ENCODE measurements around the gene SAA1. TPM values are rescaled to one million over a fixed set of nuclear protein-coding genes. Genes with fewer than 3 reads are reported as not detected.

The SAA1 gene
- total RNA-seq, 1 donor = not detected

DNA sequence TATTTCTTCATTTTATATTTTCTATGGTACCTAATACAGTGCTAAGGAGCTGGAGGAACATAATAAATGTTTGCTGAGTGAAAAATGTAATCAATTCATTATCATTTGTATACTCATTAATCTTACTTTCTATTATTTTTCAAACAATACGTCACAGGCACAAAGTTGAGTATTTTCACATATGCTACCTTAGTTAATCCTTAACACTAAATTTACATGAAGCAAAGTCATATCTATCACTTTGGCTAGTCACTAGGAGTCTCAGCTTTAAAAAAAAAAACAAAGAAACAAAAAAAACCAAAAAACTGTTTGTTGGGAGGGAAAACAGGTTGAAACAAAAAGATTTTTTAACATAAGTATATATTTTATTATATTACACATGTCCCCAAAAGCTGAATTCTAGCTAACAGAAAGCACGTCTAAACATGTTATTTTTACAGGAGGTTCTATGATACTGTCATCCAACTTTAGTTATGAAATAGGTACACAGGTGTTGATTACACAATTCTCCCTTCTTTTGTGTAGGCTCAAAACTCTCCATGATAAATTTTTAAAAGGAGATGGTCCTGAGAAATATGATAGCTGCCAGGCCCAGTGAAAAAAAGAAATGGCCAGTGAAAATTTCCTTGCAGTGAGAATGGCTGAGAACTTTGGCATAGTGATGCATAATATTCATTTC lies 41.5 kb downstream of the SAA1 start:
- no peak for DNase-seq (ENCODE audit: low read depth in 2 of 3, low spot score in 2 of 3)

DNA sequence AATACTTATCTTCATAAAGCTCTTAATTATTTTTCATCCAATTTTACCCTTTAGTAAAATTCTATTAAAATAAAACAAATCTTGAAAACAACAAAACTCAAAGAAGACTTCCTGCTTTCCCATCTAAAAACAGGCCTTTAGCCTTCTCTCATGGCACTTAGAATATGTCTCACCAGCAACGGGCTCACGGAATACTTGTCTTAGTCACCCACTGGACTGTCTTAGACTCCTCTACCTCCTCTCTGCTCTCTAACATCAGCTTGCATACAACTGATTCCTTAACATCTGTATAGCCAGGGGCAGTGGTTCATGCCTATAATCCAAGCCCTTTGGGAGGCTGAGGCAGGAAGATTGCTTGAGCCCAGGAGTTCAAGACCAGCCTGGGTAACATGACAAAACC lies 42.2 kb downstream of the SAA1 start:
- DNase-seq (ENCODE audit: low read depth in 2 of 3, low spot score in 2 of 3) = no peak

DNA sequence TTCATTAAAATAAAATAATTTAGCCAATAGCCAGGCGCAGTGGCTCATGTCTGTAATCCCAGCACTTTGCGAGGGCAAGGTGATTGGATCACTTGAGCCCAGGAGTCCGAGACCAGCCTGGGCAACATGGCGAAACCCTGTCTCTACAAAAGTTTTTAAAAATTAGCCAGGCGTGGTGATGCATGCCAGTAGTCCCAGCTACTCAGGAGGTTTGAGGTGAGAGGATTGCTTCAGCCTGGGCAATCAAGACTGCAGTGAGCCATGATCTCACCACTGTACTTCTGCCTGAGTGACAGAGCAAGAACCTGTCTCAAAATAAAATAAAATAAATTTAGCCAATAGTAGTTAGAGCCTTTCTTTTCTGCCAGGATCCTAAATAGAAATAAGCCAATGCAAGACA lies 43.6 kb downstream of the SAA1 start:
- no peak for DNase-seq (ENCODE audit: low read depth in 2 of 3, low spot score in 2 of 3)

DNA sequence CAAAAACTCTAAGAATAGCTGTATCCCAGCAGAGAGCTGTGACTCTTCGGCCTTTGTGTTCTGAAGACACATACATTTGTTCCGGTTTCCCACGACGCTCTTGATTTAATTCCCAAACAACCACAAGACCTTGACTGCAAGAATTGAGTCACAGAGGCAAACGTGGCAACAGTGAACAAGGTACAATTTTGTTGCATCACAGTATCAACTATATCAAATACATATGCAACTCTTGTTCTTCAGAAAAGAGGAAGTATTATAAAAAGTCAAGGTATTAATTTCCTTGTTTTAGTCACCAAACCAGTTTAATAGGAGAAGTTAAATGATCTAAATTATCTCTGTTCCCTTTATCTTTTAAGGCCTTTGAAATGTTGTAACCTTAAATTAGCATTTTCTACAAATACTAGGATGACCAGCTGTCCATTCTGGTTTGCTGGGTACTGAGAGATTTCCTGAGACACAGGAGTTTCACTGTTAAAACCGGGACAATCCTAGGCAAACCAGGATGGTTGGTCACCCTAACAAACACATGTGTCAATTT lies 44.8 kb downstream of the SAA1 start:
- peak in 1 of 3 donors; percentile 12 for DNase-seq (ENCODE audit: low read depth in 2 of 3, low spot score in 2 of 3)

DNA sequence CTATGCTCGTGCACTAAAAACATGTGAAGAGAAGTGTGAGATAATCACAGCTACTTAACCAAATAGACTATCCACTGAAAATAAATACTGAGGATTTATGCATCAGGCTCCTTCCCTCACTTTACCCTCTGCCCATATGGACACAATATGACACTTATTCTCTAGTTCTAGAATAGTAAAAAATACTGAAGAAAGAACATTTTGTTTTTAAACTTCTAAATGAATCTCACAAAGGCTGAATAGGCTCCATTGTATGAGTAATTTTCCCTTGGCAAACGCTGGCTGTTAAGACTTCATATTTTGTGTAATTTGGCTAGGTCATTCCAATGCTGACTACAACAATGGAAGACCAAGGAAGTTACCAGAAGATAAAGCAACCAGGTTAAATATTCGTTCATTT lies 45.9 kb downstream of the SAA1 start:
- DNase-seq (ENCODE audit: low read depth in 2 of 3, low spot score in 2 of 3) = no peak

DNA sequence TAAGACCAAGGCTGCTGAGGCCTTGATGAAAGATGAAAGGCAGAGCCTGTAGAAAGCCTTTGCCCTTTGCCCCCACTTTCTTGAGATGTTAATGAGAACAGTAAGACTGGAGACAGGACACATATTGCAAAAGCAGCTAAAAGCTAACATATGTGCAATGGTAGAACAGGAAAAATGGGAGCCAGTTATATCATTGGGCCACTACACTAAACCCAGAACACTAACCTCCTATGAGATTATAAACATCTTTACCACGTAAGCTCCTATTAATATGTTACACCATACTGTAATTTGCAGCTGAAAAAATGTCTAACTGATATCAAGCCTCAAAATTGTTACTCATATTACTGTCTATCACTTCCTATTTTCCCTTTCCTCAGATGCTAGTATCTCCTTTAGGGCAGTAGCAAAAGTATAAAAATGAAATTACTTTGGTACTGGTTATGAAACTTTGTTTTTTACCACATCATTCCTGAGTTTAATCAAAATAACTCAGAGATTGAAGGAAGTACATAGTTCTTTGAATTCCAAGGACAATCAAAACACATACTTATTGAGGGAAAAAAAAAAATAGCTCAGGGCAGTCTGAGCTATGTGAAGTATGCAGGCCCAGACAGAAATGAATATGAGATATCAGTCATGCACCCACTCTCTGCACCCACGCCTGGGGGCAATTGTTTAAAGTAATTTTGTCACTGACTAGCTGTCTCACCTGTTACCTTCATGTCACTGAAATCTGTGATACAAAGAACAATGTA lies 46.8 kb downstream of the SAA1 start:
- no peak for DNase-seq (ENCODE audit: low read depth in 2 of 3, low spot score in 2 of 3)

DNA sequence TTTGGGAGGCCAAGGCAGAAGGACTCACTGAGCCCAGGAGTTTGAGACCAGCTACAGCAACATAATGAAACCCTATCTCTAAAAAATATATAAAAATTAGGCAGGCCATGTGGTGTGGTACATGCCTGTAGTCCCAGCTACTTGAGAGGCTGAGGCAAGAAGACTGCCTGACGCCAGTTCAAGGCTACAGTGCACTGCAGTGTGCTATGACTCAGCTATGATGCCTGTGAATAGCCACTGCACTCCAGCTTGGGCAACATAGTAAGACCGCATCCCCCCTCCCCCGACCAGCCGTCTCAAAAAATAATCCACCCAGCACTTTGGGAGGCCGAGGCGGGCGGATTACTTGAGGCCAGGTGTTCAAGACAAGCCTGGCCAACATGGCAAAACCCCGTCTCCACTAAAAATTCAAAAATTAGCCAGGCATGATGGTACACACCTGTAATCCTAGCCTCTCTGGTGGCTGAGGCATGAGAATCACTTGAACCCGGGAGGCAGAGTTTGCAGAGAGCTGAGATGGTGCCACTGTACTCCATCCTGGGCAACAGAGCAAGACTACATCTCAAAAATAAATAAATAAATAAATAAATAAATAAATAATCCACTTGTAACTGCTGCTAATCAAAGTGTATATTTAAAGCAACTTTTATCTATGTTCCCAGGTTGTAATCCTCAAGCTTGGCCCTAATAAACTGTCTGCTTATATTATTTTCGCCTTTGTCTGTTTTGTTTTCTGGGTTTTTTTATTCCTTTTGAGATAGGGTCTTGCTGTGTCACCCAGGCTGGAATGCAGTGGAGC lies 48.1 kb downstream of the SAA1 start:
- no peak for DNase-seq (ENCODE audit: low read depth in 2 of 3, low spot score in 2 of 3)

DNA sequence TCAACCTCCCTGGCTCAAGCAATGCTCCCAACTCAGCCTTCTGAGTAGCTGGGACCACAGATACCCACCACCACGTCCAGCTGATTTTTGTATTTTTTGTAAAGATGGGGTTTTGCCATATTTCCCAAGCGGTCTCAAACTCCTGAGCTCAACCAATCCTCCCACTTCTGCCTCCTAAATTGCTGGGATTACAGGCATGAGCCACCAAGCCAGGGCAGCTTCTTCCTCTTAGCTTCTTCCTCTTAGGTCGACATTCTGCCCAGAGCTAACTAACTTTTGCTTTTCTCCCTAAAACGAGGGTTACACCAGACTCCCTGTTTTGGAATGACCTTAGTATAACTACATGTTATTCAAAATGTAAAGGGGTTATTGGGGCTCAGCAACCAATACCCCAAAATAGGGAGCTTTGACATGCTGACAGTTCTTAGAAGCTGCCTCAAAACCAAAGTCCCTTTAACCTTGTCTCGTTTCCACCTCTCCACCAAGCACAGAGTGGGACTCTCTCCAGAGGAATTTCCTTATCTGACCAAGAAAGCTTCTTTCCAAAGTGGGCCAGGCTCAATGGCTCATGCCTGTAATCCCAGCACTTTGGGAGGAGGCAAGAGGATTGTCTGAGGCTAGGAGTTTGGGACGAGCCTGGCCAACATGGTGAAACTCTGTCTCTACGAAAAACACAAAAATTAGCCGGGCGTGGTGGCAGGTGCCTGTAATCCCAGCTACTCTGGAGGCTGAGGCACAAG lies 48.9 kb downstream of the SAA1 start:
- DNase-seq (ENCODE audit: low read depth in 2 of 3, low spot score in 2 of 3) = no peak

DNA sequence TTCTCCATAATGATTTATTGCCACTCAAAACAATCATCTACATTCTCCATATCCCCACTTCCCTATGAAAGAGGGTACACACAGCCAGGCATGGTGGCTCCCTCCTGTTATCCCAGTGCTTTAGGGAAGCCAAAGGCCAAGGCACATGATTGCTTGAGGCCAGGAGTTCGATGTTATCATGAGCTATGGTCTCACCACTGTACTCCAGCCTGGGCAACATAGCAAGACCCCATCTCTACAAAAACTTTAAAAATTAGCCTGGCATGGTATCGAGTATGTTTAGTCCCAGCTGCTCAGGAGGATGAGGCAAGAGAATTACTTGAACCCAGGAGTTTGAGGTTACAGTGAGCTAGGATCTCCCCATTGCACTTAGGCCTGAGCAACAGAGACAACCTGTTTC lies 49.8 kb downstream of the SAA1 start:
- DNase-seq (ENCODE audit: low read depth in 2 of 3, low spot score in 2 of 3) = no peak

DNA sequence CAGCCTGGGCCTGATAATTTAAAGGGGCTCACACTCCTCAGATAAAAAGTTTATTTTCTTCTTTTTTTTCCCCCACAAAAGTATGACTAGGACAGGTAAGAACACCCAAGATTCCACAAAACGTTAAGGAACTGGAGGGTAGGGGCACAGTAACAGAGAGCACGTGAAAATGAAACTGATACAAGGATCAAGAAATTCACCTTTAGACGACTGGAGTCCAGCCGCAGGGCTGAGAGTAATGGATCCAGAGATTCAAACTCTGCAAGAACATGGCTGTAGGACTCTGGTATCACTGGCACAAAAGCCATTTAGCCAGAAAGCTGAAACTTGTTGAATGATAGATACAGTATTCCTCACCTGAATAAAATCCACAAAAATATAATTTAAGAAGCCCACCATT lies 51.5 kb downstream of the SAA1 start:
- no peak for DNase-seq (ENCODE audit: low read depth in 2 of 3, low spot score in 2 of 3)

Small RNAs within 50 kb of the gene (small RNA-seq; reads per million reads assigned to genes)
- gene RNA5SP333 = not detected
- not detected for gene RNA5SP334

Other genes starting within 250 kb of the SAA1 start
- 0.27 TPM for gene TPH1, start 220.0 kb upstream of the SAA1 start, total RNA-seq
- 9.7 TPM for gene SAAL1, start 160.2 kb upstream of the SAA1 start, total RNA-seq
- gene MRGPRX3, start 133.7 kb upstream of the SAA1 start, total RNA-seq = not detected
- gene MRGPRX4, start 93.4 kb upstream of the SAA1 start, total RNA-seq = not detected
- not detected for gene SAA4, start 29.5 kb upstream of the SAA1 start, total RNA-seq
- gene SAA2, start 17.6 kb upstream of the SAA1 start, total RNA-seq = not detected
- 11.8 TPM for gene HPS5, start 55.9 kb downstream of the SAA1 start, total RNA-seq
- 40.9 TPM for gene GTF2H1, start 56.3 kb downstream of the SAA1 start, total RNA-seq
- gene LDHA, start 128.3 kb downstream of the SAA1 start, total RNA-seq = 177 TPM
- gene LDHC, start 146.1 kb downstream of the SAA1 start, total RNA-seq = not detected
- 0.54 TPM for gene LDHAL6A, start 189.6 kb downstream of the SAA1 start, total RNA-seq